Fibroblast of villous mesenchyme (primary cell): ENCODE measurements around the gene CAVIN2. TPM values are rescaled to one million over a fixed set of nuclear protein-coding genes. Genes with fewer than 3 reads are reported as not detected.
A peak's percentile ranks its signal among the peaks of the same experiment; 100 is the strongest.

Experiments
- DNase-seq: peaks from one replicate; pipeline ENCODE4 v3.0.0-alpha.2; 2010; ENCODE audit warnings: low read depth
- H3K4me3 ChIP-seq: 2 replicates; pipeline ENCODE4 v1.5.1; 2011; ENCODE audit warnings: low read depth, mild to moderate bottlenecking, low read length
- total RNA-seq: library from RNA; depleted of rRNA; stranded (reverse); fragments of >200 nt; gene quantifications from 2 replicates; pipeline ENCODE4 v1.2.3, GENCODE V29; 2012
- TF ChIP-seq, protein P1 (sequence below): IDR thresholded peaks from 2 replicates; pipeline ENCODE4 v1.5.1; 2012; ENCODE audit warnings: low read depth, mild to moderate bottlenecking, low read length; ENCODE audit not compliant: insufficient read depth

CAVIN2 gene
- total RNA-seq, 1 donor, result 21.6 TPM

GRCh38 chr2:191866675-191867506 is 20.0 kb upstream of the CAVIN2 start:
- H3K4me3 ChIP-seq, result no peak overlapping the region
- DNase-seq, result peak; percentile 95
- TF ChIP-seq, protein P1, sequence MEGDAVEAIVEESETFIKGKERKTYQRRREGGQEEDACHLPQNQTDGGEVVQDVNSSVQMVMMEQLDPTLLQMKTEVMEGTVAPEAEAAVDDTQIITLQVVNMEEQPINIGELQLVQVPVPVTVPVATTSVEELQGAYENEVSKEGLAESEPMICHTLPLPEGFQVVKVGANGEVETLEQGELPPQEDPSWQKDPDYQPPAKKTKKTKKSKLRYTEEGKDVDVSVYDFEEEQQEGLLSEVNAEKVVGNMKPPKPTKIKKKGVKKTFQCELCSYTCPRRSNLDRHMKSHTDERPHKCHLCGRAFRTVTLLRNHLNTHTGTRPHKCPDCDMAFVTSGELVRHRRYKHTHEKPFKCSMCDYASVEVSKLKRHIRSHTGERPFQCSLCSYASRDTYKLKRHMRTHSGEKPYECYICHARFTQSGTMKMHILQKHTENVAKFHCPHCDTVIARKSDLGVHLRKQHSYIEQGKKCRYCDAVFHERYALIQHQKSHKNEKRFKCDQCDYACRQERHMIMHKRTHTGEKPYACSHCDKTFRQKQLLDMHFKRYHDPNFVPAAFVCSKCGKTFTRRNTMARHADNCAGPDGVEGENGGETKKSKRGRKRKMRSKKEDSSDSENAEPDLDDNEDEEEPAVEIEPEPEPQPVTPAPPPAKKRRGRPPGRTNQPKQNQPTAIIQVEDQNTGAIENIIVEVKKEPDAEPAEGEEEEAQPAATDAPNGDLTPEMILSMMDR, result no peak

GRCh38 chr2:191866195-191866594 is 19.3 kb upstream of the CAVIN2 start:
- TF ChIP-seq, protein P1, result no peak
- DNase-seq, result no peak
- no peak overlapping the region for H3K4me3 ChIP-seq

- H3K4me3 ChIP-seq, result no peak overlapping the region
- TF ChIP-seq, protein P1, result no peak
- peak; percentile 68 for DNase-seq
Observed at GRCh38 chr2:191864628-191865374, 17.9 kb upstream of the CAVIN2 start.

GRCh38 chr2:191863988-191864387 is 17.1 kb upstream of the CAVIN2 start:
- DNase-seq, result no peak
- no peak overlapping the region for H3K4me3 ChIP-seq
- TF ChIP-seq, protein P1, result no peak

DNA sequence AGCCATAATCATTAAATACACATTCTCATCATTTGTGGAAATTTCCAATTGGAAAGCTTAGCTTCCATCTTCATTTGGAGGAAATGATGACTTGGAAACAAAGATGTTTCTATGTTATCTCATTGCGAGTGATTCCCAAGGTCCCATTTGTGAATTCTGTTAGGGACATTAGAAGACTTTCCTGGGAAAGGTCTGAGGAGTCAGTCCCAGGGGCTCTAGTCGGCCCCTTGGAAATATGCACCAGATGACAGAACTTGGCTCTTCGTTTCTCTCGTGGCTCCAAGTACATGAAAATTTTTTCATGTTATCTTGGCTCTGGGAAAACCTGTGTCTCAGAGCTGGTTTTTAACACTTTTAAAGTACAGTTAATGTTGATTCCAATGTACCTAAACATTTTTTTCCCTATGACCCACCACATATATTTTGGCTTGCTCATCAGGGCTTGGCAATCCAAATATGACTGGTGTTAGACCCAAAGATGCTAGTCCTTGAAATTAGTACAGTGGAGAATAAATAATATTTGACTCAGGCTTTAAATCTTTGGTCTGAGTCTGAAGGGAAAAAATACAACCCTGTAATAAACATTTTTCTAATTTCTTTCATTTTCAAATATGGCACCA is 15.4 kb upstream of the CAVIN2 start:
- TF ChIP-seq, protein P1, result no peak
- H3K4me3 ChIP-seq, result no peak overlapping the region
- DNase-seq, result no peak

DNA sequence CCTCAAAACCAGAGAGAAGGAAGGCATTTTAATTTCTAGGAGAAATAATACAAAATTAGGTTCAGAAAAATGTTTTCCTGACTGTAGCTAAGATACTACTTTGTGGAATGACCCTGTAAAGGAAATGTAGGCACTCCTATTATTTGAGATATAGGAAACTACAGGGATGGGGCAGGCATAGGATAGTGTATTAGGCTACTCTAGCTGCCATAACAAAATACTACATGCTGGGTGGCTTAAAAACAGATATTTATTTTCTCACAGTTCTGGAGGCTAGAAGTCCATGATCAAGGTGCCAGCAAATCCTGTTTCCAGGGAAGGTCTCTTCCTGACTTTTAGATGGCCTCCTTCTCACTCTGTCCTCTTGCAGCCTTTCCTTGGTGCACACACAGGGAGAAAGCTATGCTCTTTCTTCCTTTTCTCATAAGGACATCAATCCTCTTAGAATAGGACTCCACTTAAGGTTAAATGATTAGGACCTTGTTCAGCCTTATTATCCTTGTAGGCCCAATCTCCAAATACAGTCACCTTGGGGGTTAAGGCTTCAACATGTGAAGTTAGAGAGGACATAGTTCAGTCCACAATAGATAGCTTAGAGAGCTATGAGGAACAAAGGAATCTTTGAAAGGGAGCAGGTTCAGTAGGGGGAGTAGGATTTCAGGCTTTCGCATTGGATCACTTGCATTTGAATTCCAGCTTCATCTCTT is 14.0 kb upstream of the CAVIN2 start:
- TF ChIP-seq, protein P1, result no peak
- no peak overlapping the region for H3K4me3 ChIP-seq
- no peak for DNase-seq
